BE2C (cell line): Measurements from ENCODE around the gene GPR161.

Source experiments
- DNase-seq: peaks from one replicate; pipeline ENCODE4 v3.0.0-alpha.2; 2020
- H3K27me3 ChIP-seq: fragments of 250-450 bp; sonication (Bioruptor Pico); 2 replicates; pipeline ENCODE4 v1.5.1; 2020; ENCODE audit warnings: mild to moderate bottlenecking
- H3K36me3 ChIP-seq: fragments of 250-450 bp; sonication (Bioruptor Pico); 2 replicates; pipeline ENCODE4 v1.5.1; 2020; ENCODE audit warnings: mild to moderate bottlenecking
- H3K4me1 ChIP-seq: fragments of 250-450 bp; sonication (Bioruptor Pico); 2 replicates; pipeline ENCODE4 v1.5.1; 2020
- H3K4me3 ChIP-seq: 2 replicates; pipeline ENCODE4 v1.5.1; 2011; ENCODE audit warnings: low read depth, low read length
- H3K9me3 ChIP-seq: fragments of 250-450 bp; sonication (Bioruptor Pico); 2 replicates; pipeline ENCODE4 v1.5.1; 2020
- TF ChIP-seq, protein P1 (sequence below): IDR thresholded peaks from 2 replicates; pipeline ENCODE4 v1.5.1; 2012; ENCODE audit warnings: mild to moderate bottlenecking, low read depth, low read length

Gene GPR161

DNA sequence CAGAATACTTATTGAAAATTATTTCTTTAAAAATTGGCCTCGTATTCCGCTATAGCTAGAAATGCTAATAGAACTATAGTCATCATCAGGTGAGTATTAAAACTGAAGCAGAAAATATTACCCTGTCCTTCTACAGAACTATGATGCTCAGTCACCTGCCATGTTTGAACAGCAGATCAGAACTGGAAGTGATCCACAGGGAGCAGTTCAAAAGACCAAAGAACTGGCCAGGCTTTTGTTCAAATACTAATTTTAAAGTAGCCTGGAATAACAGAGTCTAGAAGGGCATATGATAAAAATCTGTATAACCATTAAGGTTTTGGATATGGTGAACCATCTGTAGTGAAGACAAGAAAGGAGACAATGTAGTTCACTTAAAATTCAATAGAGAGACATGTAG, 94.4 kb downstream of the GPR161 start:
- TF ChIP-seq, protein P1, sequence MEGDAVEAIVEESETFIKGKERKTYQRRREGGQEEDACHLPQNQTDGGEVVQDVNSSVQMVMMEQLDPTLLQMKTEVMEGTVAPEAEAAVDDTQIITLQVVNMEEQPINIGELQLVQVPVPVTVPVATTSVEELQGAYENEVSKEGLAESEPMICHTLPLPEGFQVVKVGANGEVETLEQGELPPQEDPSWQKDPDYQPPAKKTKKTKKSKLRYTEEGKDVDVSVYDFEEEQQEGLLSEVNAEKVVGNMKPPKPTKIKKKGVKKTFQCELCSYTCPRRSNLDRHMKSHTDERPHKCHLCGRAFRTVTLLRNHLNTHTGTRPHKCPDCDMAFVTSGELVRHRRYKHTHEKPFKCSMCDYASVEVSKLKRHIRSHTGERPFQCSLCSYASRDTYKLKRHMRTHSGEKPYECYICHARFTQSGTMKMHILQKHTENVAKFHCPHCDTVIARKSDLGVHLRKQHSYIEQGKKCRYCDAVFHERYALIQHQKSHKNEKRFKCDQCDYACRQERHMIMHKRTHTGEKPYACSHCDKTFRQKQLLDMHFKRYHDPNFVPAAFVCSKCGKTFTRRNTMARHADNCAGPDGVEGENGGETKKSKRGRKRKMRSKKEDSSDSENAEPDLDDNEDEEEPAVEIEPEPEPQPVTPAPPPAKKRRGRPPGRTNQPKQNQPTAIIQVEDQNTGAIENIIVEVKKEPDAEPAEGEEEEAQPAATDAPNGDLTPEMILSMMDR: no peak
- H3K4me1 ChIP-seq: no peaks in the 10 kb centered on the region
- H3K9me3 ChIP-seq: no peaks in the 10 kb centered on the region
- H3K36me3 ChIP-seq: no peaks in the 10 kb centered on the region
- no peak overlapping the region for H3K4me3 ChIP-seq
- H3K27me3 ChIP-seq: no peaks in the 10 kb centered on the region
- no peak for DNase-seq

DNA sequence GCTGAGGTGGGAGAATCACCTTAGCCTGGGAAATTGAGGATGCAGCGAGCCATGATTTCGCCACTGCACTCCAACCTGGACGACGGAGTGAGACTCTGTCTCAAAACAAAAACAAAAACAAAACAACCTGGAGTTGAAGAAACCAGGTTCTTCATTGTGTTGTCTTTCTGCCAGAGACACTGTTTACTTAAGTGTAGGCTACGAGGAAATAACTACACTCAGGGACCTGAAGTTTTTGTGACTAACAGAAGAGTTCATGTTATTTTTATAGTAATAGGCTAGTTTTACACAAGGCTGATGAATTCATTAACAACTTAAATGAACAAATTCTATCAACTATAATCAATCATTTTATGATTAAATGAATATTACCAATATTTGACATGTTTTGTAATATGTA, 101.4 kb downstream of the GPR161 start:
- no peak for DNase-seq
- Histone ChIP-seq H3K4me3 (no peak overlapping the region), H3K9me3 (no peaks in the 10 kb centered on the region), H3K27me3 (no peaks in the 10 kb centered on the region), H3K4me1 (no peaks in the 10 kb centered on the region), H3K36me3 (no peaks in the 10 kb centered on the region)
- TF ChIP-seq, protein P1: no peak

DNA sequence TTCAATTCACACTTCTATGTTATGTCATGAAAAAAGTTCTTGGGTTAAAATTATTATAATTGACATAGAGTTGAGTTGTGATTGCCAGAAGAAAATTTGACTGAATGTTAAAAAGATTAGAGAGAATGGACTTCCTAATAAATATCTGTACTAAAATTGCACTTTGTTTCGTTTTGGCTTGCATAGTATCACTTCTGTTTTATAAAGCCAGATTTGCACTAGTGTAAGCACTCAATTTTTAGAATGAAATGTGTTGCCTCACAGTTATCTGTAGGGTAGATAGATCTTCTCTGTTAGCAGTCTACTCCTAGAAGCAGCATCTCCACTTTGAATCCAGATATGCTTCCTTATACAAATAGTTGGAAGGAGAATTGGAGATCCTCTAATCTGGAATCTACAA, 104.7 kb downstream of the GPR161 start:
- no peaks in the 10 kb centered on the region for H3K27me3 ChIP-seq
- no peak for DNase-seq
- TF ChIP-seq, protein P1: no peak
- no peaks in the 10 kb centered on the region for H3K9me3 ChIP-seq
- H3K4me1 ChIP-seq: no peaks in the 10 kb centered on the region
- no peaks in the 10 kb centered on the region for H3K36me3 ChIP-seq
- no peak overlapping the region for H3K4me3 ChIP-seq

DNA sequence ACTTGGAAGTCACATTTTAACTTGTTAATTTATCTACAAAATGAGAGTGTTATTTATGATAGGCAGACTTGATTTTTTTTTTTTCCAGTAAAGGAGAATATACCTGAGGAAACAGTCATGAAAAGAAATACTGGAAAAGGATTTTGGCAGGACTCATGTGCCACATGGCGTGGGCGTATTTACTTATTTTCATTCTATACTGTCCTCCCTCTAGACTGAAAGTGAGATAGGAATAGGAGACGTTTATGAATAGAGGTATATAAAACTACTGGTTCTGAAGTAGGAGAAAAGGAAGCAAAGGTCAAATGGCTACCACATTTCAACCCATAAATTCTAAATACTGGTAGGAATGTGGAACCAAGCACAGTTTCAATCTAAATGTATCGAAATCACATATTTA, 105.1 kb downstream of the GPR161 start:
- no peak for DNase-seq
- H3K4me1 ChIP-seq: no peaks in the 10 kb centered on the region
- no peaks in the 10 kb centered on the region for H3K27me3 ChIP-seq
- no peaks in the 10 kb centered on the region for H3K9me3 ChIP-seq
- TF ChIP-seq, protein P1: no peak
- H3K4me3 ChIP-seq: no peak overlapping the region
- H3K36me3 ChIP-seq: no peaks in the 10 kb centered on the region

DNA sequence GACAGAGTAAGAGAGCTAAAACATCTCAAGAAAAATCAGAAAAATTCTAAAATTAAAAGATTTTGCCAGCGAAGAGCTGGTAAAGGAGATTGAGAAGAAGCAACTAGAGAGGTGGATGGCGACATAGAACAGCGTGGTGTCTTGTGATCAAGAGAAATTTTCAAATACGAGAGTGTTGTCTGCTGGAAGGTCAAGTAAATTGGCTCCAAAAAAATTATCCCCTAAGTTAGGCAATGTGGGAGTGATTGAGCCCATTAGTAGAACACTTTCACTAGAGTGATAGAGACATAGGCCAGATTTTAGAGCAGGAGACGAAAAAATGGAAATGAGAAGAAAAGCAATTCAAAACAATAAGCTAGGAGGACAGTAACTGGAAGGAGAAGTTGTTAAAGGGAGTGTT, 105.5 kb downstream of the GPR161 start:
- H3K27me3 ChIP-seq: no peaks in the 10 kb centered on the region
- H3K9me3 ChIP-seq: no peaks in the 10 kb centered on the region
- no peak overlapping the region for H3K4me3 ChIP-seq
- no peaks in the 10 kb centered on the region for H3K4me1 ChIP-seq
- DNase-seq: no peak
- no peaks in the 10 kb centered on the region for H3K36me3 ChIP-seq
- TF ChIP-seq, protein P1: no peak
